DOHH2 (cell line): ENCODE results near the gene MDGA2.

Source experiments
- H3F3A ChIP-seq: fragments of 200-600 bp; sonication (generic), shearing (Covaris generic); 2 replicates; pipeline ENCODE4 v1.6.0; 2016; ENCODE audit warnings: antibody characterized with exemption, mild to moderate bottlenecking; ENCODE audit not compliant: control insufficient read depth, insufficient read depth
- H3K27ac ChIP-seq: fragments of 200-600 bp; sonication (generic); 2 replicates; pipeline ENCODE4 v1.5.1; 2014; ENCODE audit warnings: low read depth, mild to moderate bottlenecking, low read length, moderate library complexity
- H3K27me3 ChIP-seq: fragments of 200-600 bp; sonication (generic); 2 replicates; pipeline ENCODE4 v1.6.1; 2014; ENCODE audit warnings: mild to moderate bottlenecking, low read length, mixed read lengths; ENCODE audit not compliant: control insufficient read depth
- H3K36me3 ChIP-seq: fragments of 200-600 bp; sonication (generic); 2 replicates; pipeline ENCODE4 v1.6.1; 2014; ENCODE audit warnings: mild to moderate bottlenecking, low read length, moderate library complexity, mixed read lengths; ENCODE audit not compliant: control insufficient read depth
- H3K4me1 ChIP-seq: fragments of 200-600 bp; sonication (generic); 2 replicates; pipeline ENCODE4 v1.6.1; 2014; ENCODE audit warnings: mild to moderate bottlenecking, low read length, mixed read lengths; ENCODE audit not compliant: control insufficient read depth
- H3K4me2 ChIP-seq: fragments of 200-600 bp; sonication (generic); 2 replicates; pipeline ENCODE4 v1.6.0; 2014; ENCODE audit warnings: mild to moderate bottlenecking, low read length, moderate library complexity
- H3K4me3 ChIP-seq: fragments of 200-600 bp; sonication (generic); 2 replicates; pipeline ENCODE4 v1.5.1; 2014; ENCODE audit warnings: mild to moderate bottlenecking, low read length, mixed read lengths
- H3K79me2 ChIP-seq: fragments of 200-600 bp; sonication (generic); 2 replicates; pipeline ENCODE4 v1.6.1; 2014; ENCODE audit warnings: mild to moderate bottlenecking, low read length, mixed read lengths; ENCODE audit not compliant: control insufficient read depth
- H3K9me2 ChIP-seq: fragments of 200-600 bp; sonication (generic); replicated peaks from 2 replicates; pipeline ENCODE4 v1.6.1; 2014; ENCODE audit warnings: mild to moderate bottlenecking, low read length, mixed read lengths; ENCODE audit not compliant: control insufficient read depth
- H3K9me3 ChIP-seq: fragments of 200-600 bp; sonication (generic); 2 replicates; pipeline ENCODE4 v1.6.1; 2014; ENCODE audit warnings: antibody characterized with exemption, low read length, mixed read lengths; ENCODE audit not compliant: control insufficient read depth, insufficient read depth
- H4K20me1 ChIP-seq: fragments of 200-600 bp; sonication (generic); 2 replicates; pipeline ENCODE4 v1.6.0; 2014; ENCODE audit warnings: low read depth, mild to moderate bottlenecking, antibody characterized with exemption, low read length, moderate library complexity; ENCODE audit not compliant: control insufficient read depth, insufficient read depth
- EZH2phosphoT487 ChIP-seq: fragments of 200-600 bp; sonication (generic); IDR thresholded peaks from 2 replicates; pipeline ENCODE4 v1.6.1; 2017; ENCODE audit warnings: borderline replicate concordance, mild to moderate bottlenecking, antibody characterized with exemption, low read length, moderate library complexity, mixed read lengths
- TF ChIP-seq, protein P1 (sequence below): fragments of 200-600 bp; sonication (generic); IDR thresholded peaks from one replicate; pipeline ENCODE4 v1.5.1; 2014; ENCODE audit warnings: antibody characterized with exemption, mild to moderate bottlenecking, low read depth, low read length; ENCODE audit not compliant: poor library complexity, severe bottlenecking

Gene MDGA2

DNA sequence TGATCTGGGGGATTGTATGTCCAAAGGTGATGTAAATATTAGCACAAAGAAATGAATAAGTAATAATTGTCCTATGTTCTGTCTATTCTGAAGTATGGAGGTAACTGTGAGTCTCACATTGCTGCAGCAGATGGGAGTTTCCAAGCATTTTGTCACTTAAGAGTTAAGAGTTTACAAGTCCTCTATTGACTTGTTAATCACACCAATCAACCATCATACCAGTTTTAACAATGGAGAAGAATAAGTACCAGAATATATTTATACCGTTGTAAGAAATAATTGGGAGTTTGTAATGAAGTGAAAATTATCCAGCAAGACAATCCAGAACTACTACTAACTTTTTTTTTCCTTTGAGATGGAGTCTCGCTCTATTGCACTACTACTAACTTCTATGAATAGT is 139.1 kb downstream of the MDGA2 start:
- H3F3A ChIP-seq, result no peaks in the 10 kb centered on the region
- TF ChIP-seq EZH2phosphoT487, result no peak
- TF ChIP-seq, protein P1, sequence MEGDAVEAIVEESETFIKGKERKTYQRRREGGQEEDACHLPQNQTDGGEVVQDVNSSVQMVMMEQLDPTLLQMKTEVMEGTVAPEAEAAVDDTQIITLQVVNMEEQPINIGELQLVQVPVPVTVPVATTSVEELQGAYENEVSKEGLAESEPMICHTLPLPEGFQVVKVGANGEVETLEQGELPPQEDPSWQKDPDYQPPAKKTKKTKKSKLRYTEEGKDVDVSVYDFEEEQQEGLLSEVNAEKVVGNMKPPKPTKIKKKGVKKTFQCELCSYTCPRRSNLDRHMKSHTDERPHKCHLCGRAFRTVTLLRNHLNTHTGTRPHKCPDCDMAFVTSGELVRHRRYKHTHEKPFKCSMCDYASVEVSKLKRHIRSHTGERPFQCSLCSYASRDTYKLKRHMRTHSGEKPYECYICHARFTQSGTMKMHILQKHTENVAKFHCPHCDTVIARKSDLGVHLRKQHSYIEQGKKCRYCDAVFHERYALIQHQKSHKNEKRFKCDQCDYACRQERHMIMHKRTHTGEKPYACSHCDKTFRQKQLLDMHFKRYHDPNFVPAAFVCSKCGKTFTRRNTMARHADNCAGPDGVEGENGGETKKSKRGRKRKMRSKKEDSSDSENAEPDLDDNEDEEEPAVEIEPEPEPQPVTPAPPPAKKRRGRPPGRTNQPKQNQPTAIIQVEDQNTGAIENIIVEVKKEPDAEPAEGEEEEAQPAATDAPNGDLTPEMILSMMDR, result no peak
- no peak overlapping the region for H3K4me2 ChIP-seq
- H3K4me3 ChIP-seq, result no peak overlapping the region
- no peaks in the 10 kb centered on the region for H3K9me3 ChIP-seq
- no peaks in the 10 kb centered on the region for H3K27me3 ChIP-seq
- H3K36me3 ChIP-seq, result no peaks in the 10 kb centered on the region
- H3K27ac ChIP-seq, result no peak overlapping the region
- H4K20me1 ChIP-seq, result no peaks in the 10 kb centered on the region
- no peaks in the 10 kb centered on the region for H3K4me1 ChIP-seq
- no peaks in the 10 kb centered on the region for H3K79me2 ChIP-seq
- no peaks in the 10 kb centered on the region for H3K9me2 ChIP-seq

DNA sequence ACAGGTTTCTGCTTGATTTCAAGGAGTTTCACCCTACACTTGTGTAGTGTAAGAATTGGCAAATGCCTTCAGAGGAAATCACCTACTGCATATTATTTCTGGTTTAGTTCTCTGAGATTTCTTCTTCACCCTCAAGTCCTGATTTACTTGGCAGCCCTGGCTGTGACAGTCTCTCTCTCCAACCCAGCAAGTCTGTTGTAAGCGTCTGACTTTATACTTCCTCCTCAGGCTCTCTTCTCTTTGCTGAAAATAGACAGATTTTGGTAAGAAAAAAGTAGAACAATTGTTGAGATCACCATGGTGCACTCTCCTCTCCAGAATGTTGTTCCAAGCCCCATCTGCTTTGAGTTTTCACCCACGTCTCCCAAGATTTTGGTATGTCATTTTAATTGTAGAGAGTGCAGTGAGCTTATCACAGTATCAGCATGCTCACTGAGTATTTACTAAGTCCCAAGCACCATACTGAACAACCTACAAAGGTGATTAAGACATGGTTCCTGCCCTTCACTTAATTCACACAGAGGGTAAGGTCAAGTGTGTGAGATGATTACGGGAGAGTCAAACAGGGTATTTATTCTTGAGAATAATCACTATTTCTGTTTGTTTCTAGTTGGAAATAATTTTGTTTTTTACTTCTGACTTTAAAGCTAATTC is 148.7 kb downstream of the MDGA2 start:
- TF ChIP-seq, protein P1, result no peak
- TF ChIP-seq EZH2phosphoT487, result no peak
- no peaks in the 10 kb centered on the region for H3F3A ChIP-seq
- no peaks in the 10 kb centered on the region for H3K9me3 ChIP-seq
- no peak overlapping the region for H3K4me2 ChIP-seq
- no peaks in the 10 kb centered on the region for H4K20me1 ChIP-seq
- H3K79me2 ChIP-seq, result no peaks in the 10 kb centered on the region
- no peaks in the 10 kb centered on the region for H3K4me1 ChIP-seq
- H3K27me3 ChIP-seq, result no peaks in the 10 kb centered on the region
- H3K9me2 ChIP-seq, result no peaks in the 10 kb centered on the region
- no peak overlapping the region for H3K4me3 ChIP-seq
- no peak overlapping the region for H3K27ac ChIP-seq
- H3K36me3 ChIP-seq, result no peaks in the 10 kb centered on the region

DNA sequence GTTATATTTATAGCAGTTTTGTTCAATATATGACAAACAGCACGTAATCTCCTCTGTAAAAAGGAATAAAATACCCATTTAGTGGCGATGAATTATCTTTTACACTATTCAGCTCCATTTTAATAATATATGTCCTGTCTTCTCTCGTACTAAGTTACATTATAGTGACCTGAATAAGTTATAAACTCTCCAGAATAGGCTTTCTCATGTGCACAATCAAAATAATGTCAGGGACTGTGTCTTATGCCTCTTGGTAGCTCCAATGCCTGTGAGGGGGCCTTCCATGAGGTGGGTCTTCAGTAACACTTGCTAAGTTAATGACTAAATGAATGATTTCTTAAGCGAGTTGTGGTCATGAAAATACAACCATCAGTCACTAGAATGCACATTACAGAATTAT is 150.9 kb downstream of the MDGA2 start:
- H3K36me3 ChIP-seq, result no peaks in the 10 kb centered on the region
- H3K4me3 ChIP-seq, result no peak overlapping the region
- no peak overlapping the region for H3K4me2 ChIP-seq
- TF ChIP-seq EZH2phosphoT487, result no peak
- H3K9me3 ChIP-seq, result no peaks in the 10 kb centered on the region
- no peaks in the 10 kb centered on the region for H3K27me3 ChIP-seq
- no peaks in the 10 kb centered on the region for H4K20me1 ChIP-seq
- H3K4me1 ChIP-seq, result no peaks in the 10 kb centered on the region
- no peaks in the 10 kb centered on the region for H3K9me2 ChIP-seq
- no peak overlapping the region for H3K27ac ChIP-seq
- no peaks in the 10 kb centered on the region for H3F3A ChIP-seq
- H3K79me2 ChIP-seq, result no peaks in the 10 kb centered on the region

DNA sequence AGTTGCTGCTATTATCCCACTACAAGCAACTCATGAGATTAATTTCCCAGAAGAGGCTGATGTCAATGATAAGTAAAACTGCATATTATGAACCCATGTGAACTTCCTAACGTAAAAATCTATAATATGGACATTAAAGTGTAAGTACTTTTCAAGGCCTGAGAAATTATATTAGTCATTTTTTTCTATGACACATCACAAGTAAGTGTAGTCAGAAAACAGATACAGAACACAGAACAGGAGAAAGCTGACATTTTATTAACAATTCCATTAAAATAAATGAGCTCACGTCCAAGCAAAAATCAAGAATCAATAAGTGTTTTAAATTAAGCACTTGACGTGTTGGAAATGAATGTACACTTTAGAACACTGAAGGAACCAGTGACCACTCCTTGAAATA is 155.0 kb downstream of the MDGA2 start:
- Histone ChIP-seq H3K36me3 (no peaks in the 10 kb centered on the region), H3K27me3 (no peaks in the 10 kb centered on the region), H3K9me3 (no peaks in the 10 kb centered on the region), H3K9me2 (no peaks in the 10 kb centered on the region), H3K4me1 (no peaks in the 10 kb centered on the region), H4K20me1 (no peaks in the 10 kb centered on the region), H3F3A (no peaks in the 10 kb centered on the region), H3K27ac (no peak overlapping the region), H3K79me2 (no peaks in the 10 kb centered on the region), H3K4me3 (no peak overlapping the region), H3K4me2 (no peak overlapping the region)
- TF ChIP-seq, protein P1, result no peak
